GM18909 (cell line): Measurements from ENCODE around the gene EEF1G.
"Not testable (repeated sequence)": the region's sequence is repeated elsewhere in the genome, so short reads cannot be mapped to it uniquely, and the experiment has no call there.

Experiments used
- ATAC-seq: cut with Tn5 transposase; IDR thresholded peaks from one replicate; pipeline ENCODE4 v1.9.1; 2021; ENCODE audit warnings: mild to moderate bottlenecking; ENCODE audit not compliant: unreplicated experiment, poor library complexity

EEF1G gene

GRCh38 chr11:62558669-62559068, 15.0 kb downstream of the EEF1G start:
- no peak for ATAC-seq

GRCh38 chr11:62556875-62557631, 16.6 kb downstream of the EEF1G start:
- peak; percentile 18 for ATAC-seq

GRCh38 chr11:62556108-62556874, 17.4 kb downstream of the EEF1G start:
- peak; percentile 48 for ATAC-seq

- peak; percentile 47 for ATAC-seq
These were observed 18.1 kb downstream of the EEF1G start for GRCh38 chr11:62555464-62556107.

GRCh38 chr11:62554387-62555167, 19.1 kb downstream of the EEF1G start:
- ATAC-seq = no peak

- no peak for ATAC-seq
These were observed 19.8 kb downstream of the EEF1G start for GRCh38 chr11:62553839-62554361.

- ATAC-seq = no peak
These were observed 20.4 kb downstream of the EEF1G start for GRCh38 chr11:62553080-62553838.

GRCh38 chr11:62552485-62553079, 21.1 kb downstream of the EEF1G start:
- ATAC-seq = no peak

- not testable (repeated sequence) for ATAC-seq
These were observed 23.2 kb downstream of the EEF1G start for GRCh38 chr11:62550478-62550877.

- ATAC-seq = no peak
These were observed 25.0 kb downstream of the EEF1G start for GRCh38 chr11:62548545-62549335.

GRCh38 chr11:62547691-62548281, 25.9 kb downstream of the EEF1G start:
- ATAC-seq = no peak

GRCh38 chr11:62546929-62547625, 26.6 kb downstream of the EEF1G start:
- no peak for ATAC-seq

GRCh38 chr11:62546244-62546928, 27.3 kb downstream of the EEF1G start, which contains the start of gene AHNAK:
AHNAK (minus strand) TSS chr11:62546806; CDS start chr11:62536098, 10,708 bp downstream.
- no peak for ATAC-seq

GRCh38 chr11:62545437-62546243, 28.1 kb downstream of the EEF1G start:
- no peak for ATAC-seq

- ATAC-seq = no peak
These were observed 28.9 kb downstream of the EEF1G start for GRCh38 chr11:62544581-62545436.
